ENCODE data around the gene EHBP1. TPM values are rescaled to one million over a fixed set of nuclear protein-coding genes. Genes with fewer than 3 reads are reported as not detected.

Gene EHBP1
- total RNA-seq, 1 donor from 2014 or later, result 67.4 TPM

DNA sequence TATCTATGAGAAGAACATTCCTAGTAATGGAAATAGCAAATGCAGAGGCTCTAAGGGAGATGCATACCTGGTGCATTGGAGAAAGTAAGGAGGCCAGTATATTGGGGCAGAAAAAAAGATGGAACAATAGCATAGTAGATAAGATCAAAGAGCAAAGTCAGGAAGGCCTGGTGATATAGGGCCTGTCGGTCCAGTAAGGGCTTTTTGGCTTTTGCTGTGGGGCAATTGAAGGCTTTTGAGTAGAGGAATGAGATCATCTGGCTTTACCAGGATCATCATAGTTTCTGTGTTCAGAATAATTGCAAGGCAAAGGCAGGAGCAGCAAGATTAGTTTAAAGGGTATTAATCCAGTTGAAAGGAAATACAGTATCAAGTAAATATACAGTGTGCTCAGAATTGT is 111.8 kb downstream of the EHBP1 start:
- peaks cover 6% of the 10 kb centered on the region for H3K4me1 Mint-ChIP-seq
- H3K9me3 Mint-ChIP-seq, result peaks cover 4% of the 10 kb centered on the region
- TF ChIP-seq, protein P1, sequence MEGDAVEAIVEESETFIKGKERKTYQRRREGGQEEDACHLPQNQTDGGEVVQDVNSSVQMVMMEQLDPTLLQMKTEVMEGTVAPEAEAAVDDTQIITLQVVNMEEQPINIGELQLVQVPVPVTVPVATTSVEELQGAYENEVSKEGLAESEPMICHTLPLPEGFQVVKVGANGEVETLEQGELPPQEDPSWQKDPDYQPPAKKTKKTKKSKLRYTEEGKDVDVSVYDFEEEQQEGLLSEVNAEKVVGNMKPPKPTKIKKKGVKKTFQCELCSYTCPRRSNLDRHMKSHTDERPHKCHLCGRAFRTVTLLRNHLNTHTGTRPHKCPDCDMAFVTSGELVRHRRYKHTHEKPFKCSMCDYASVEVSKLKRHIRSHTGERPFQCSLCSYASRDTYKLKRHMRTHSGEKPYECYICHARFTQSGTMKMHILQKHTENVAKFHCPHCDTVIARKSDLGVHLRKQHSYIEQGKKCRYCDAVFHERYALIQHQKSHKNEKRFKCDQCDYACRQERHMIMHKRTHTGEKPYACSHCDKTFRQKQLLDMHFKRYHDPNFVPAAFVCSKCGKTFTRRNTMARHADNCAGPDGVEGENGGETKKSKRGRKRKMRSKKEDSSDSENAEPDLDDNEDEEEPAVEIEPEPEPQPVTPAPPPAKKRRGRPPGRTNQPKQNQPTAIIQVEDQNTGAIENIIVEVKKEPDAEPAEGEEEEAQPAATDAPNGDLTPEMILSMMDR (IDR thresholded peaks at IDR 0.05; ENCODE audit: unreplicated experiment), result no peak
- H3K36me3 Mint-ChIP-seq, result peaks cover 2% of the 10 kb centered on the region
- H3K27me3 Mint-ChIP-seq (ENCODE audit: low read depth), result no peaks in the 10 kb centered on the region
- H3K27ac Mint-ChIP-seq, result no peak overlapping the region
- DNase-seq (ENCODE audit: low spot score in 2 of 2, unreplicated experiment in 2 of 2), result no peak
- H3K4me3 Mint-ChIP-seq, result no peak overlapping the region

DNA sequence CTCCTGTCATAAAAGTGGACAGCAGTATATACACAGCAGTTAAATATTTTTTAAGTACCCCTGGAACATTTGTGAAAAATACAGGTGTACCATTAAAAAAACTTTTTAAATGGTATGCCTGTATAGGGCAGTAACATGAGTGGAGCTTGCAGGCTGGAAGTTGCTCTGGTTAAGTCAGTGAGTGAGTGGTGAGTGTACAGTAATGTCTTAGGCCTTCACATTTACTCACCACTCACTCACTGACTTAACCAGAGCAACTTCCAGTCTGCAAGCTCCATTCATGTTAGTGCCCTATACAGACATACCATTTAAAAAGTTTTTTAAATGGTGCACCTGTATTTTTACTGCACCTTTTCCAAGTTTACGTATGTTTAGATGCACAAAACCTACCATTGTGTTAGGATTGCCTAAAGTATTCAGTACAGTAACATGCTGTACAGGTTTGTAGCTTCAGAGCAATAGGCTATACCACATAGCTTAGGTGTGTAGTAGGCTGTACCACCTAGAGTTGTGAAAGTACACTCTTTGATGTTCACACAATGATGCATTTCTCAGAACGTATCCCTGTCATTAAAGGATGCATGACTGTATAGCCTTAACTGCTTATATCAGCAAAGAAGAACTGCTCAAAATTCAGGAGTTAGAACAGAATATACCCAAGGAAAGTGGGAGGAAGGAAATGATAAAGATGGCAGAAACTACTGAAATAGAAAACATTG is 112.6 kb downstream of the EHBP1 start:
- Mint-ChIP-seq H3K36me3 (no peaks in the 10 kb centered on the region), H3K9me3 (peaks cover 4% of the 10 kb centered on the region), H3K27me3 (ENCODE audit: low read depth) (no peaks in the 10 kb centered on the region), H3K4me1 (peaks cover 6% of the 10 kb centered on the region), H3K27ac (no peak overlapping the region), H3K4me3 (no peak overlapping the region)
- TF ChIP-seq, protein P1 (IDR thresholded peaks at IDR 0.05; ENCODE audit: unreplicated experiment), result no peak
- DNase-seq (ENCODE audit: low spot score in 2 of 2, unreplicated experiment in 2 of 2), result no peak

DNA sequence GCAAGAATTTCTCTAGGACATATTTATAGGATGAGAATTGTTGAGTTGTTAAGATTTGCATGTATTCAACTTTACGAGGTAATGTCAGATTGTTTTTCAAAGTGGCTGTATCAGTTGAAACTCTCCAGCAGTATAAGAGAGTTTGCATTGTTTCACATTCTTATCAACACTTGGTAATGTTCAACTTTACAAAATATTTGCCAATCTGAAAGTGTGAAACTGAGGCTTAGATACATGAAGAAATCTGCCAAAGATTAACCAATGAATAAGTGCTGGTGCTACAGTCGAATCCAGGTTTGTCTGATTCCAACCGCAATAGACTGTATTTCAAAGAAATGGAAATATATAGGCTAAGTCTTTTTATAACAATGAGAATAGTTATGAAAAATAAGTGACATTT is 117.0 kb downstream of the EHBP1 start:
- Mint-ChIP-seq H3K9me3 (peaks cover 4% of the 10 kb centered on the region), H3K4me1 (peaks cover 21% of the 10 kb centered on the region), H3K27ac (no peak overlapping the region), H3K4me3 (no peak overlapping the region), H3K27me3 (ENCODE audit: low read depth) (no peaks in the 10 kb centered on the region), H3K36me3 (peaks cover 11% of the 10 kb centered on the region)
- no peak for DNase-seq (ENCODE audit: low spot score in 2 of 2, unreplicated experiment in 2 of 2)
- TF ChIP-seq, protein P1 (IDR thresholded peaks at IDR 0.05; ENCODE audit: unreplicated experiment), result no peak

DNA sequence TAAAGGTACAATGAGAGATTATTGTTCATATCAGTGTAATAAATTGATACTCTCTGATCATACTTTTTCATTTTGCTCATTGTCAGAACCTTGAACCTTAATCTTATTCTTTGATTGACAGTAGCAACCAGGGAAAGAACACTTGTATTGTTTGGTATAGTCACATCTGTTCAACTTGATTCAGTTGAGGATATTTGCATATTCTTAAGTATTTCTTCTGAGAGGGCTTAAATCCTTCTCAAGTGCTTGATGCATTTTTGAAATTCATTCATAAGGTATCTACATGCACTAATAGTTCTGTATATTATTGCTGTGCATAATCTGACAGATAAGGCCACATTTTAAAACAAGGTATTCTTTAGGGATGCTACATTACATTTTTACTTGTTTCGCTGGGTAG is 118.9 kb downstream of the EHBP1 start:
- Mint-ChIP-seq H3K36me3 (peaks cover 14% of the 10 kb centered on the region), H3K27me3 (ENCODE audit: low read depth) (no peaks in the 10 kb centered on the region), H3K9me3 (peaks cover 4% of the 10 kb centered on the region), H3K4me1 (peaks cover 21% of the 10 kb centered on the region), H3K4me3 (no peak overlapping the region), H3K27ac (no peak overlapping the region)
- no peak for DNase-seq (ENCODE audit: low spot score in 2 of 2, unreplicated experiment in 2 of 2)
- TF ChIP-seq, protein P1 (IDR thresholded peaks at IDR 0.05; ENCODE audit: unreplicated experiment), result no peak

DNA sequence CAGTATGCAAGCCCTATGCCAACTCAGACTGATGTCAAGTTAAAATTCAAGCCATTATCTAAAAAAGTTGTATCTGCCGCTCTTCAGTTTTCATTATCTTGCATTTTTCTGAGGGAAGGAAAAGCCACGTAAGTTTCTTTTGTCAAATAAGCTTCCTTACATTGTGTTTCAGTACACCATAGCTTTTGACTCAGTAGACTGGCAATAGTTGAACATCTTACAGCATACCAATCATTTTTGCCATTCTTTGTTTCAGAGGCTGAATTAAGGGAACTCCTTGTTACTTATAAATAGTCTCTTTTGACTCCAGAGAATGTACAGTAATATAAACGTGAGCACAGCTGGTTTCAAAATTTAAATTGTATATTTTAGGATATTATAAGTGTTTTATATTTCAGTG is 120.6 kb downstream of the EHBP1 start:
- TF ChIP-seq, protein P1 (IDR thresholded peaks at IDR 0.05; ENCODE audit: unreplicated experiment), result no peak

More for the DNA sequence above, 120.6 kb downstream of the EHBP1 start:
- peaks cover 21% of the 10 kb centered on the region for H3K4me1 Mint-ChIP-seq
- H3K36me3 Mint-ChIP-seq, result peaks cover 24% of the 10 kb centered on the region
- H3K27me3 Mint-ChIP-seq (ENCODE audit: low read depth), result no peaks in the 10 kb centered on the region
- H3K27ac Mint-ChIP-seq, result peak overlapping the region; percentile 33
- peaks cover 7% of the 10 kb centered on the region for H3K9me3 Mint-ChIP-seq
- no peak for DNase-seq (ENCODE audit: low spot score in 2 of 2, unreplicated experiment in 2 of 2)
- H3K4me3 Mint-ChIP-seq, result no peak overlapping the region
